ENCODE data around the gene STAB2.

GRCh38 chr12:103772367-103773108 lies 185.5 kb downstream of the STAB2 start:
- no peak for TF ChIP-seq CTCF (IDR thresholded peaks at IDR 0.05)
- no peak for TF ChIP-seq POLR2A (IDR thresholded peaks at IDR 0.05)

Data from sigmoid colon (tissue), 3 donors.